ENCODE measurements around the gene GPX3.

The GPX3 gene

GRCh38 chr5:151040211-151040747, 19.9 kb downstream of the GPX3 start:
- H3K4me1 ChIP-seq (ENCODE audit: control insufficient read depth, insufficient read depth, low read length) = no peaks in the 10 kb centered on the region
- no peaks in the 10 kb centered on the region for H3K27me3 ChIP-seq (ENCODE audit: control insufficient read depth, insufficient read depth, low read length, poor library complexity, severe bottlenecking)
- H3K27ac ChIP-seq (ENCODE audit: insufficient read depth, low read depth, low read length, poor library complexity, severe bottlenecking) = no peak overlapping the region
- 87 to 90% methylated on average over 8 of the region's 8 CpGs for WGBS, 2 experiments
- no peaks in the 10 kb centered on the region for H3K9me3 ChIP-seq (ENCODE audit: control insufficient read depth, low read length)
- H3K36me3 ChIP-seq (ENCODE audit: control insufficient read depth, insufficient read depth, low read length) = no peaks in the 10 kb centered on the region
- no peak overlapping the region for H3K4me3 ChIP-seq (ENCODE audit: insufficient read depth, low read depth, low read length)

GRCh38 chr5:151041577-151042268, 21.3 kb downstream of the GPX3 start:
- Histone ChIP-seq H3K36me3 (ENCODE audit: control insufficient read depth, insufficient read depth, low read length) (no peaks in the 10 kb centered on the region), H3K4me1 (ENCODE audit: control insufficient read depth, insufficient read depth, low read length) (no peaks in the 10 kb centered on the region), H3K27ac (ENCODE audit: insufficient read depth, low read depth, low read length, poor library complexity, severe bottlenecking) (no peak overlapping the region), H3K27me3 (ENCODE audit: control insufficient read depth, insufficient read depth, low read length, poor library complexity, severe bottlenecking) (no peaks in the 10 kb centered on the region), H3K9me3 (ENCODE audit: control insufficient read depth, low read length) (no peaks in the 10 kb centered on the region), H3K4me3 (ENCODE audit: insufficient read depth, low read depth, low read length) (no peak overlapping the region)
- WGBS, 2 experiments = 92 to 94% methylated on average over 11 of the region's 11 CpGs

- 94% methylated on average over 12 of the region's 12 CpGs for WGBS, 2 experiments
- no peak overlapping the region for H3K4me3 ChIP-seq (ENCODE audit: insufficient read depth, low read depth, low read length)
Measured at GRCh38 chr5:151042453-151043093, 22.2 kb downstream of the GPX3 start.

DNA sequence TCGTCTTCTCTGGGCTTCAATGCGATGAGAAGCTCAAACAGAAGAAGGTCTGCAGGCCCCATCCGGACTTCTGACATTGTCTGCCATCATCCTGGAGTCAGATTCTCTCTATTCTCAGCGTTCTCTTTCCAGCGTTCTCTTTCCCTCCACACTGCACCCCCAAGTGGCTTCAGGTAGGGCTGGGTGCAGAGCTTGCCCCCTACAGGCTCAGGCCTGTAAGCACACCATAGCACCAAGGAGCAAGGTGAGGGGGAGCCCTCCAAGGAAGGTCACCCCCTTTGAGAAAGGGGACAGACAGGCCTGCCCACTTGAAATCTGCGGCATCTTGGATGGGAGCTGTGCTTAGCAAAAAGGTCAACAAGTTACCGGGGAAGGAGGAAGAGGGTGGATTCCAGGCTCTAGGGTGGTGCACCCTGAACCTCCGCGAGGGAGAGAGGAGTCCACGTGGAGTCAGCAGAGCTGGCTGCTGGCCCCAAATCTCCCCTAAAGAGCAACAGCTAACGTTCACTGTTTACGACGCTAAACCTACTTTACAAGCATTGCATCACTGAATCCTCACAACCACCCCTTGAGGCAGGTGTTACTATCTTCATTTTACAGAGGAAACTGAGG, 27.5 kb downstream of the GPX3 start:
- H3K36me3 ChIP-seq (ENCODE audit: control insufficient read depth, insufficient read depth, low read length) = peaks cover 9% of the 10 kb centered on the region
- 88% methylated on average over 13 of the region's 13 CpGs for WGBS, 2 experiments

More at GRCh38 chr5:151042453-151043093, 22.2 kb downstream of the GPX3 start:
- no peaks in the 10 kb centered on the region for H3K4me1 ChIP-seq (ENCODE audit: control insufficient read depth, insufficient read depth, low read length)
- no peaks in the 10 kb centered on the region for H3K36me3 ChIP-seq (ENCODE audit: control insufficient read depth, insufficient read depth, low read length)
- H3K27me3 ChIP-seq (ENCODE audit: control insufficient read depth, insufficient read depth, low read length, poor library complexity, severe bottlenecking) = no peaks in the 10 kb centered on the region
- no peak overlapping the region for H3K27ac ChIP-seq (ENCODE audit: insufficient read depth, low read depth, low read length, poor library complexity, severe bottlenecking)
- H3K9me3 ChIP-seq (ENCODE audit: control insufficient read depth, low read length) = no peaks in the 10 kb centered on the region

GRCh38 chr5:151048526-151048925, 28.1 kb downstream of the GPX3 start:
- H3K4me3 ChIP-seq (ENCODE audit: insufficient read depth, low read depth, low read length) = no peak overlapping the region

More for the DNA sequence above, 27.5 kb downstream of the GPX3 start:
- Histone ChIP-seq H3K4me3 (ENCODE audit: insufficient read depth, low read depth, low read length) (no peak overlapping the region), H3K4me1 (ENCODE audit: control insufficient read depth, insufficient read depth, low read length) (no peaks in the 10 kb centered on the region), H3K27me3 (ENCODE audit: control insufficient read depth, insufficient read depth, low read length, poor library complexity, severe bottlenecking) (no peaks in the 10 kb centered on the region), H3K9me3 (ENCODE audit: control insufficient read depth, low read length) (no peaks in the 10 kb centered on the region), H3K27ac (ENCODE audit: insufficient read depth, low read depth, low read length, poor library complexity, severe bottlenecking) (no peak overlapping the region)

GRCh38 chr5:151051066-151051930, 30.9 kb downstream of the GPX3 start:
- no peaks in the 10 kb centered on the region for H3K27me3 ChIP-seq (ENCODE audit: control insufficient read depth, insufficient read depth, low read length, poor library complexity, severe bottlenecking)
- H3K36me3 ChIP-seq (ENCODE audit: control insufficient read depth, insufficient read depth, low read length) = peaks cover 9% of the 10 kb centered on the region
- 73 to 78% methylated on average over 6 of the region's 6 CpGs for WGBS, 2 experiments
- H3K9me3 ChIP-seq (ENCODE audit: control insufficient read depth, low read length) = no peaks in the 10 kb centered on the region
- H3K4me1 ChIP-seq (ENCODE audit: control insufficient read depth, insufficient read depth, low read length) = no peaks in the 10 kb centered on the region
- H3K4me3 ChIP-seq (ENCODE audit: insufficient read depth, low read depth, low read length) = no peak overlapping the region
- H3K27ac ChIP-seq (ENCODE audit: insufficient read depth, low read depth, low read length, poor library complexity, severe bottlenecking) = no peak overlapping the region

More at GRCh38 chr5:151048526-151048925, 28.1 kb downstream of the GPX3 start:
- Histone ChIP-seq H3K9me3 (ENCODE audit: control insufficient read depth, low read length) (no peaks in the 10 kb centered on the region), H3K27me3 (ENCODE audit: control insufficient read depth, insufficient read depth, low read length, poor library complexity, severe bottlenecking) (no peaks in the 10 kb centered on the region), H3K27ac (ENCODE audit: insufficient read depth, low read depth, low read length, poor library complexity, severe bottlenecking) (no peak overlapping the region), H3K36me3 (ENCODE audit: control insufficient read depth, insufficient read depth, low read length) (peaks cover 9% of the 10 kb centered on the region), H3K4me1 (ENCODE audit: control insufficient read depth, insufficient read depth, low read length) (no peaks in the 10 kb centered on the region)
- WGBS, 2 experiments = 79 to 84% methylated on average over 7 of the region's 7 CpGs

- 90% methylated on average over 10 of the region's 10 CpGs for WGBS, 2 experiments
- Histone ChIP-seq H3K27me3 (ENCODE audit: control insufficient read depth, insufficient read depth, low read length, poor library complexity, severe bottlenecking) (no peaks in the 10 kb centered on the region), H3K4me3 (ENCODE audit: insufficient read depth, low read depth, low read length) (no peak overlapping the region), H3K4me1 (ENCODE audit: control insufficient read depth, insufficient read depth, low read length) (no peaks in the 10 kb centered on the region), H3K36me3 (ENCODE audit: control insufficient read depth, insufficient read depth, low read length) (peaks cover 9% of the 10 kb centered on the region), H3K9me3 (ENCODE audit: control insufficient read depth, low read length) (no peaks in the 10 kb centered on the region), H3K27ac (ENCODE audit: insufficient read depth, low read depth, low read length, poor library complexity, severe bottlenecking) (no peak overlapping the region)
Measured at GRCh38 chr5:151051931-151052608, 31.7 kb downstream of the GPX3 start.

- Histone ChIP-seq H3K27me3 (ENCODE audit: control insufficient read depth, insufficient read depth, low read length, poor library complexity, severe bottlenecking) (no peaks in the 10 kb centered on the region), H3K27ac (ENCODE audit: insufficient read depth, low read depth, low read length, poor library complexity, severe bottlenecking) (no peak overlapping the region), H3K9me3 (ENCODE audit: control insufficient read depth, low read length) (no peaks in the 10 kb centered on the region), H3K4me3 (ENCODE audit: insufficient read depth, low read depth, low read length) (no peak overlapping the region), H3K4me1 (ENCODE audit: control insufficient read depth, insufficient read depth, low read length) (no peaks in the 10 kb centered on the region), H3K36me3 (ENCODE audit: control insufficient read depth, insufficient read depth, low read length) (peaks cover 9% of the 10 kb centered on the region)
- 86 to 89% methylated on average over 3 of the region's 3 CpGs for WGBS, 2 experiments
Measured at GRCh38 chr5:151052836-151053235, 32.4 kb downstream of the GPX3 start.

GRCh38 chr5:151053796-151054462, 33.5 kb downstream of the GPX3 start:
- peaks cover 9% of the 10 kb centered on the region for H3K36me3 ChIP-seq (ENCODE audit: control insufficient read depth, insufficient read depth, low read length)
- H3K4me3 ChIP-seq (ENCODE audit: insufficient read depth, low read depth, low read length) = no peak overlapping the region
- H3K27ac ChIP-seq (ENCODE audit: insufficient read depth, low read depth, low read length, poor library complexity, severe bottlenecking) = no peak overlapping the region
- H3K4me1 ChIP-seq (ENCODE audit: control insufficient read depth, insufficient read depth, low read length) = no peaks in the 10 kb centered on the region
- 91 to 96% methylated on average over 4 of the region's 4 CpGs for WGBS, 2 experiments
- H3K27me3 ChIP-seq (ENCODE audit: control insufficient read depth, insufficient read depth, low read length, poor library complexity, severe bottlenecking) = no peaks in the 10 kb centered on the region
- H3K9me3 ChIP-seq (ENCODE audit: control insufficient read depth, low read length) = no peaks in the 10 kb centered on the region
